GM12891 (cell line): ENCODE measurements around the gene SP1.

Experiments
- POLR2A ChIP-seq: IDR thresholded peaks from 2 replicates; pipeline ENCODE4 v1.6.1; 2011; ENCODE audit warnings: low read depth, low read length, control low read depth
- POLR2AphosphoS5 ChIP-seq: IDR thresholded peaks from 2 replicates; pipeline ENCODE4 v1.6.1; 2011; ENCODE audit warnings: low read depth, low read length, control low read depth
- TAF1 ChIP-seq: IDR thresholded peaks from 2 replicates; pipeline ENCODE4 v1.6.1; 2011; ENCODE audit warnings: low read depth, low read length, control low read depth

- no peak for TF ChIP-seq POLR2AphosphoS5
- TF ChIP-seq TAF1 = no peak
- TF ChIP-seq POLR2A = no peak
Observed at GRCh38 chr12:53423597-53423996, 43.6 kb downstream of the SP1 start, which contains the start of gene AMHR2.
